Activated CD4-positive, CD25-positive, alpha-beta regulatory T cell treated with anti-CD3 and anti-CD28 coated beads, Interleukin-2, amount 50 U/mL, for 72 hours (primary cell): ENCODE data around the gene NAGLU.

Experiments
- DNase-seq: peaks from one replicate; pipeline ENCODE4 v3.0.0; 2021

NAGLU gene

DNA sequence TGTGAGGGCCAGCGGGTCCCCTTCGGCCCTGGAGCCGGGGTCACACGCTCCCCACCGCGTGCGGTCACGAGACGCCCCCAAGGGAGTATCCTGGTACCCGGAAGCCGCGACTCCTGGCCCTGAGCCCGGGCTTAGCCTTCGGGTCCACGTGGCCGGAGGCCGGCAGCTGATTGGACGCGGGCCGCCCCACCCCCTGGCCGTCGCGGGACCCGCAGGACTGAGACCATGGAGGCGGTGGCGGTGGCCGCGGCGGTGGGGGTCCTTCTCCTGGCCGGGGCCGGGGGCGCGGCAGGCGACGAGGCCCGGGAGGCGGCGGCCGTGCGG, at the start of gene NAGLU:
TSS of gene NAGLU (plus strand) at position 194 of the 324 bp plus-strand sequence. CDS start at position 226, 32 bp downstream.
- peak; percentile 92 for DNase-seq

DNA sequence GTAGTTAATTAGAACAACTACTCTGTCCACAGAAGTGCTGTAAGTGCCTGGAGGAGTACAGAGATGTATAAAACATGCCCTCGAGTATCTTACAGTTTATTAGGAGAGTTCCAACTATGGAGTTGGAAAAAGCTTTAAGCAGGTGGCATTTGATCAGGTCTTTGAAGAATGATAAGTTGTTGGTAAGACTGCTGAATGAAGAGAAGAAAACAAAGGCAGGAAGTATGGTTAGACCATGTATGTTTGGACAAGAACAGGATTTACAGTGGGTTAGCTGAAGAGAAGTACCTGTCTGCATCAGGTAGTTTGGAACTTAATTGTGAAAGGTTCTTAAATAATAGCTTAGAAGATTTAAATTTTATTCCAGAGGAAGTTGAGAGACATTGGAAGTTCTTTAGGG, 48.0 kb upstream of the NAGLU start:
- DNase-seq, result no peak

DNA sequence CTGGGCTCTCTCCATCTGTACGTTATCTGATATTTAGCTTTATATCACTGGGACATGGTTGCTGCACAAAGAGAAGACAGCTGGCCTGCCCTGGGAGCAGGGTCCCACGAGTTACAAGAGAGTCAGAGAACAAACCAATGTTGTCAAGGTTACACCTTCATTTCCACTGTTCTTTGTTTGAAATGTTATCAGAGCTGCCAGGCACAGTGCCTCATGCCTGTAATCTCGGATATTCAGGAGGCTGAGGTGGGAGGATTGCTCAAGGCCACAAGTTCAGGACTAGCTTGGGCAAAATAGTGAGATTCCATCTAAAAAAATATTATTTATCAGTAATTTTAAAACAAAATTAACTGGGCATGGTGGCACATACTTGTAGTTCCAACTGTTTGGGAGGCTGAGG, 42.7 kb upstream of the NAGLU start:
- no peak for DNase-seq

DNA sequence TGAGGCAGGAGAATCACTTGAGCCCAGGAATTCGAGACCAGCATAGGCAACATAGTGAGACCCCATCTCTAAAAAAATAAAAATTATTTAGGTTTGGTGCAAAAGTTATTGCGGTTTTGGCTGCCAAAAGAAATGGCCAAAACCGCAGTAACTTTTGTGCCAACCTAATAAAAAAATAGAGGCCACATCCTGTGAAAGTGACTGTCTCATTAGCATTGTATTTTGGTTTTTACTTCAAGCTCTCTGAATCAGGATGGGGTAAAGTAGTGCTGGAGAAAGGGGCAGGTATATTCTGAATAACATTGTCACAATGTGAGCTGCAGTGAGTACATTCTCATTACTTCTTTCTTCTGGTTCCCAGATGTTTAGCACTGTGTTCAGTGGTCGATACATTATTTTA, 41.4 kb upstream of the NAGLU start:
- DNase-seq, result no peak

DNA sequence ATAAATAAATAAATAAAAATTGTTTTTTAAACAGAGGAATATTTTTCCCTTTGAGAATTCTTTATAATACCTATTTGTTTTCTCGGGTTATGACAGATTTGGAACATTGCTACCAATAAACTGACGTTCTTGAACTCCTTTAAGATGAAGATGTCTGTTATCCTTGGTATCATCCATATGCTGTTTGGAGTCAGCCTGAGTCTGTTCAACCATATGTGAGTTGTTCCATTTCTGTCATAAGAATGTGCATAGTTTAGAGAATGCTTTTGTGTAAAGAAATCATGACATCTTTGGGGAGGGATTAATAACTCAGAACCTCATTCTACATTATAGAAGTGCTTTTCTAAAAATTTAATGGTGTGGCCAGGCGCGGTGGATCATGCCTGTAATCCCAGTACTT, 37.2 kb upstream of the NAGLU start:
- DNase-seq, result no peak

DNA sequence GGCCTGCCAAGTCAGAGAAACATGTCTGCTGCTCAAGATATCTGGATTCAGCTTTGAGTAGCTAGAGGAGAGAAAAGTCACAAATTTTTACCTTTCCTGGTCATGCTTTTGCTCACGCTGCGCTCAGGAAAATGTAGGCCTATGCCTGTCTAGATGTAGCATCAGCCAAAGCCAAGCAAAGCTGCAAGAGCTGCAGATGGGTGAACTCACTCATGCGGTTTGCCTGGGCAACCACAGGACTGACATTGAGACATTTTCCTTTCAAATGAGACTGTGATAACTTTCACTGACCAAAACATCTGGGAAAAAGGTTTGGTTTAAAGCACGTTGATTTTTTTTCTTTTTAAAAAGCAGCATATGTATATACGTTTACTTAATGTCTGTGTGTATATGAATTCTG, 34.0 kb upstream of the NAGLU start:
- DNase-seq, result no peak

DNA sequence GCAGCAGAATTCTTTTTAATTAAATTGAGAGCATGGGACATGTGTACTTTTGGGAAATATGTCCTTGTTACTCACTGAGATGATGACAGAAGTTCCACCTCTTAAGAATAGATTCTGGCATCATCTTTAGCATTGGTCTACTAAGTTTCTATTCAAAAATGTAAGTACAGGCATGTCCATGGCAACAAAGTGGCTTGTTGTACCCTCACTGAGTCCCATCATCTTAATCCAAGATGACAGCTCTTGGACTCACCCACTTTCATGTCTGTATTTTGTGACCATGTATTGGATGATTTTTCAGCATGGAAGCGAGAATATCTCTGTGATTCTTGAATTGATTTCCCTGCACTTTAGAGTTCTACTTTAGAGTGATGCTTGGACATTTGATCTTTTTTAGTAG, 33.1 kb upstream of the NAGLU start:
- no peak for DNase-seq

DNA sequence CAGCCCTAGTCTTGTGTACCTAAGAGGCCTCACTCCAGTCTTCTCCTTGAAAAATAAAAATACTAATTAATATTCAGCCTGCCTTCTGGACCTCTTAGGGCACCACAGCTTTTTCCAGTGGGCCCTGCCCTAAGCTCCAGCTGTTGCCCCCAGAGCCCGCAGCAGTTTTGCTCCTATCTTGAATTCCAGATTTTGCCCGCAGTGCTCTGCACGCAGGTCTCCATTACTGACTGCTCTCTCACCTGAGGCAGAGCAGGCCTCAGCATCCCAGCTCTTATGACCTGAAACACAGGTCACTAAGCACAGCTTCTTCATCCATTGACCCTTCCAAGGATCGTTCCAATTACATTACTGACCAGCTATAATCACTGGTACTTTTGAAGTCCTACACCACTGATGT, 28.4 kb upstream of the NAGLU start:
- no peak for DNase-seq

DNA sequence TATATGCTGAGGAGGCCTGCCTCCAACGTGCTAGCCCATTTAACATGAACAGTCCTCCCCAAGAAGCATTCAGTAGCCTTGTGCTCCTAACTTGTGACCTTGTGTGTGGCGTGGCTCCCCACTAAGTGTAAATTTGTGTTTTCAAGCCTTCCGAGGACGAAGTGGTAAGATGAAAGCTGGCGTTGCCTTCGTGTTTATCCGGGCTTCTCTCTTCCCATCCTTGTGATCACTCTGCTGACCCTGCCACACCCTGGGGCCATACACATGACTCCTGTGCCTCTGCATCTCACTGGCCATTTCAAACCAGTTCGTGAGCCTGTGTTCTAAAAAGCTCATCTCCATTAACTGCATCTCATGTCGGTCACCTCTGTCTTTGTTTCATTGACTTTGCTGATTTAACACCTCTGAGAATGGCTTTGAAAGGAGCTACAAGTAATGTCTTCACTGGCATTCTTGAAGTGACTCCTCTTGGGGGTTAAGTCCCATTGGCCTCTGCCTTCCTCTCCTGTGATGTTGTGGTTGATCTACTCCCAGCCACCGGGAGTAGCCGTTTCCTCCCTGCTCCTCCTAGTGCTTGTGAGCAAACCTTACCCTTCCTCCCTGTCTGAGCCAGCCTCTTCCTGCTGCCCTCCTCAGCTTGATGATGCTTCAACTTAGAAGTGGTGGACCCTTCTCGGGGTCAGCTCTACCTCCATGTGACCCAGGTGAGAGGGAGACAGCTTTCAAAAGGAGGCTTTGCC, 27.4 kb upstream of the NAGLU start:
- no peak for DNase-seq

DNA sequence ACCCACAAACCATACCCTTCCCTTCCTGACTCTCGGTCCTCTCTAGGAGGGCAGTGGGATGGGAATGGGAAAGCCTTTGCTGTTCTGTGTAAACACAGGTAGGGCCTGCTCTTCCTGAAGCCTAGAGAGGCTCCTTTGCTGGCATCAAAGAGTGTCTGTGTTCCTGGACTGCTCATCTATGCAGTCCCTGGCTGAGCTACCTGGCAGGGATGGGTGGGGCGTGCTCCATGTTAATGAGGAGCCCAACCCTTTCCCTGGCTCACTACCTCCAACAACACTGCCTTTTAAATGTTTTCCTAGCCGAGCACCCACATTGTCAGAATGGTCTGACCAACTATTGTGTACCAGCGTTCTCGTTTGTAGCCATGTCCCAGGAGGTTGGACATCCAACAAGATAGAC, 26.6 kb upstream of the NAGLU start:
- DNase-seq, result no peak

DNA sequence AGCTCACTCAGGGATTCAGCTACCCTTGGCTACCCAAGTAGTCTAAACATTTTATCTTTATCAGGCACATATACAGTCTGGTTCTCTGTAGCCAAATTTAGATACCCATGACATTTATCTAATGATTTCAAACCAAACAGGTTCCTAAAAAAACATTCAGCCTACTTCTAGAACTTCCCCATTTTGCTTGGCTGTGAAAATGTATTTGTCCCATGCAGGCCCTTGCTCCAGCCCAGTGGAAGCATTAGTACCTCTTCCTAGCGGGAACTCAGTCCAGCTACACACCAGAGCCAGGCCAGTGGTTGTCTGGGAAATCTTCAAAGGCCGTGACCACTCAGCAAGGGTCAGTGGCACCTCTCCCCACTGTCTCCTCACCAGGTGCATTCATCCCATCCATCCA, 26.2 kb upstream of the NAGLU start:
- no peak for DNase-seq

DNA sequence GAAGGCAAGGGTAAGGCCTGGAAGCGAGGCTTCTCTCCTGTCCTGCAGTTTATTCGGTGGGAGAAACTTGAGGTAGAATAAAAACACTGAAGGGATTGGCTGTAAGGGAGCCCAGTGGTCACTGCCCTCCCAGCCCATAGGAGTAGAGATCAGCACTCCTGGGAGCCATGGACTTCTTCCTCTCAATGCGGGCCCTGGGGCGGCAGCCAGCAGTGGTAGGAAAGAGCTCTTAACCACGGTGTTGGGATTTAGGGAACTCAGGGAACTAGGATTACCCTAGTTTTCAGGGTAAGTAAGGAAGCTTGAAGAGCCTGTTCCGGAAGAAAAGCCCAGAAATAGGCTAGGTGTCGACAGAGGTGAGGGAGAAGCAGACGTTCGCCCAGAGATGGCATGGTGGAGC, 23.8 kb upstream of the NAGLU start:
- DNase-seq, result no peak

DNA sequence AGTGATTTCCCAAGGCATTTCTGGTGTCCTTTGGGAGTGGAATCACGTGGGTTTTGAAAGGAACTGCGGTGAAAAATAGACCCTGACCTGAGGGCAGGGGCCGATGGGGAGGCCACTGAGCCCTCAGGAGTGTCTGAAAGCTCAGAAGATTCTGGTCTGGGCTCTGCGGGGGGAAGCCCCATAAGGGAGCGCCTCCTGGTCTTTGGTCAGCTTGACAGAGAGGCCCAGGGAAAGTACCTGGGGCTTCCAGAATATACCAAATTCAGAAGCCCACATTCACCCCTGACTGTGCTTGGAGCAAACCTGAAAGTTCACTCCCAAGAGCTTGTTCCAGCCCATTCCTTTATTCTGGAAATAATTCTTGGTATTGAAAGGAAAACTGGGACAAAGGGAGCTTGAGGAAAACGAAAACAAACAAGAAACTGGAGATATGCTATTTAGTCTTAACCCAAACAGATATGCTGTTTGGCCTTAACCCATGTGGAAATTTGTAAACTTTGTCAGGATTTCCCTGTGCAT, 23.2 kb upstream of the NAGLU start:
- DNase-seq, result no peak

DNA sequence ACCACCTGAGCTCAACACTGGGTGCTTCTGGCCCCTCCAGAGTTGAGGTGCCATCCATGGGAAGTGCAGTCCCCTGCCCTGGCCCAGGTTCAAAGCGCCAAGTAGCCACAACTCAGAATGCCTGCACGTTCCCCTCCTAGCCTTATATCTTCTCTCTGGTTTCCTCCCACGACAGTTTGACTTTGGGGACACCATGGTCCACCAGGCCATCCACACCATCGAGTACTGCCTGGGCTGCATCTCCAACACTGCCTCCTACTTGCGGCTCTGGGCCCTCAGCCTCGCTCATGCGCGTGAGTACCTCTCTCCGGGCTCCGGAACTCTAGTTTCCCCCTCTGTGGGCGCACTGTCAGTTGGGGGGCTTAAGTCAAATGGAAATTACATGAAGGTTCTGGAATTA, 22.4 kb upstream of the NAGLU start:
- DNase-seq, result no peak

DNA sequence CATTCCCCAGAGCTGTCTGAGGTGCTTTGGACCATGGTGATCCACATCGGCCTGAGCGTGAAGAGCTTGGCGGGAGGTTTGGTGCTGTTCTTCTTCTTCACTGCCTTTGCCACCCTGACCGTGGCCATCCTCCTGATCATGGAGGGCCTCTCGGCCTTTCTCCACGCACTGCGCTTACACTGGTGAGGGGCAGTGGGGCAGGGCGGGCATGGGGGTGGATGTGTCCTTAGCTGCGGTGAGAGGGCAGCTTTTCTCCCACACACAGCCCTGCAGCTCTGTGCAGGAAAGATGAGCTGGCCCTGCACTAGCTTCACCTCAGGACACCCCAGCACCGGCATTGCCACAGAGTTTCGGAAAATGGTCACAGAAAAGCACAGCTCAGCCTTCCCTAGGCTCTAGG, 21.8 kb upstream of the NAGLU start:
- DNase-seq, result no peak

DNA sequence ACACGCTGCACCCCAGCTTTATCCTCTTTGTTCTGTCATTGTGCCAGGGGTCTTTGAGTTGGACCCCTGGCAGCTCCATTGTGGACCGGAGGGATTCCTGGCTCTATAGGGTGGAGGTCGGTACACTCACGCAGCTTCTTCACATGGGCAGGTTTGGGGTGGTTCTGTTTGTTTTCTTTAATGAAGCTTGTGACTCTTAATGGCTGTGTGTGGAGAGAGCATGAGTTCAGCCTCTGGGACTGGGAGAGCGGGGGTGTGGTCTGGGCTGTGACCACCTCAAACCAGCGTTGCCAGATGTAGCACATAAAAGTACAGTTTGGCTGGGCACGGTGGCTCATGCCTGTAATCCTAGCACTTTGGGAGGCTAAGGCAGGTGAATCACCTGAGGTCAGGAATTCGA, 21.2 kb upstream of the NAGLU start:
- DNase-seq, result no peak

DNA sequence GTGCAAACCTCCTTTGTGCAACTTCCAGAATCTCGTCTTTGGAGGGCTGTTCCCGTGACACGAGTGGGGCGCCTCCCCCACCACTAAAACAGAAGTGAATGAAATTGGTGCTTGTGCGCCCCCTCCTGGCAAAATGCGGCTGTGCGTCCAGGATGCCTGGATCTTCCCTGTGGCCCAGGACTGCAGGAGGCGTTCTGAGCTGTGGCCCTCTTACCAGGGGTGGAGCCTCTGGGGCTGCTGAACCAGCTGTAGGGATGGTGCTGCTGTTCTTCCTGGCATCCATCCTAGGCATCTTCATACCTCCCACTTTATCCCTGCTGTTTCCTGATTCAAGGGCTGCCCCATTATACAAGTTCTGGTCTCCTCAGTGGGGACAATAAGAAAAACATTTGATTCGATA, 18.5 kb upstream of the NAGLU start:
- peak; percentile 83 for DNase-seq

DNA sequence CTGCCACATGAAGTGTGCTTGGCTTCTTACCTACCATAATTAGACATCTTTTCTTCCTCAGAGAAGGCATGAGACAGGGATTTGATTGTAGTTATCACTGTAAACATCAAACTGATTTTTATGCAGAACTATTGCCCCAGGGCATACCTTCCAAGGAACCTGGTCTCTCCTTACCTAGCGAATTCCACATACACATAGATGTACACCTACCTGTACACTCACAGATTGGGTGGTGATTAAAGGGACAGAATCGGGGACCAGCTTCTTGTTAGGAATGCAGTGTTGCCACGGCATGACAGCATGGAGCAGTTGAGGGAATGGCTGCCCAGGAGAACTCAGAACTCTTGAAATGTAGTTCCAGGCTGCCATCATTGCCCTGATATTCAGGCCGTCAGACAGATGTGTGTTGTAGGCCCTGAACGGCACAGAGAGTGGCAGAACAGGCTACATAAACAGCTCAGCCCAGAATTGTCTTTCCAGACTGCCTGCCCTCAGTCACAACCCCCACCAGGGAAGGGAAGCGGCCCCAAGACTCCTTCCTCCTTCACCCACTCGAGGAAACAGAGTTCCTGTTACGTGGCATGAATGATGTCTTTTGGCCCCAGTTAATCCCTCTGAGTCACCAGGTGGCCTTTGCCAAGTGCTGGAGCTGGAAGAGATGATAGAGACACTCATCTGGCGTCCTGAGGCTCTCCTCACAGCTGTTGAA, 17.8 kb upstream of the NAGLU start:
- no peak for DNase-seq

DNA sequence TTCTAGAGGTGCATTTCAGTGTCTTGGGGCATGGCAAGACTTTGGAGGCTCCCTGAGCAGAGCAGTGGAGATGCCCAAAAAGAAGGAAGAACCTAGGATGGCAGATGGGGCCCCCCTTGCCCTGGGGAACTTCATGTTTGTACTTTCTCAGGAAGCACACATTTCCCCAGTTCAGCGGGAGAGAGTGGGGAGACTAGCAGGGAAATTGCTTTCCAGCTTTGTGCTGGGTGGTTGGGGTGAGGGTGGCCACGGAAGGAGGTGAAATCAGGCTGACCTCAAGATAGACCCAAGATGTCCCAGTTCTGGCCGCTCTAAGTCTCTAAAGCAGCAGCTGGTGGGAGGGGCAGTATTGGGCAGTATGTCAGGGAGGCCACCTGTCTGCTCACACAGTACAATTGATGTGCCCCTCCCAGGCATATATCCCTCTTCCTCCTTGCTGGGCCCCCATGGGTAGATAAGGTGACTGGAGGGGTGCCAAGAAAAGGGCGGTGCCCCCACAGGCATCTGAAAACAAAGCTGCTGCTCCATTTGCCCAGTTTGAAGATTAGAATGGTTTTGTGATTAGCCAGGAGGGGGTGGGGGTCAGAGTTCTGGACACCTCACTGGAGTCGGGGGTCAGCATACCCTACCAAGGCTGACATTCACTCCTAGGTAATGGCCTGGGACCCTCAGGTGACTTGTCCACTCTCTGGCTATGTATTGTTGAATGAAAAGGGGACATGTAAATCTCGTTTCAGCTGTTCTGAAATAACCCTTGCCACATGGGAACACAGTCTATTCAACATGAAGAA, 17.1 kb upstream of the NAGLU start:
- DNase-seq, result no peak

DNA sequence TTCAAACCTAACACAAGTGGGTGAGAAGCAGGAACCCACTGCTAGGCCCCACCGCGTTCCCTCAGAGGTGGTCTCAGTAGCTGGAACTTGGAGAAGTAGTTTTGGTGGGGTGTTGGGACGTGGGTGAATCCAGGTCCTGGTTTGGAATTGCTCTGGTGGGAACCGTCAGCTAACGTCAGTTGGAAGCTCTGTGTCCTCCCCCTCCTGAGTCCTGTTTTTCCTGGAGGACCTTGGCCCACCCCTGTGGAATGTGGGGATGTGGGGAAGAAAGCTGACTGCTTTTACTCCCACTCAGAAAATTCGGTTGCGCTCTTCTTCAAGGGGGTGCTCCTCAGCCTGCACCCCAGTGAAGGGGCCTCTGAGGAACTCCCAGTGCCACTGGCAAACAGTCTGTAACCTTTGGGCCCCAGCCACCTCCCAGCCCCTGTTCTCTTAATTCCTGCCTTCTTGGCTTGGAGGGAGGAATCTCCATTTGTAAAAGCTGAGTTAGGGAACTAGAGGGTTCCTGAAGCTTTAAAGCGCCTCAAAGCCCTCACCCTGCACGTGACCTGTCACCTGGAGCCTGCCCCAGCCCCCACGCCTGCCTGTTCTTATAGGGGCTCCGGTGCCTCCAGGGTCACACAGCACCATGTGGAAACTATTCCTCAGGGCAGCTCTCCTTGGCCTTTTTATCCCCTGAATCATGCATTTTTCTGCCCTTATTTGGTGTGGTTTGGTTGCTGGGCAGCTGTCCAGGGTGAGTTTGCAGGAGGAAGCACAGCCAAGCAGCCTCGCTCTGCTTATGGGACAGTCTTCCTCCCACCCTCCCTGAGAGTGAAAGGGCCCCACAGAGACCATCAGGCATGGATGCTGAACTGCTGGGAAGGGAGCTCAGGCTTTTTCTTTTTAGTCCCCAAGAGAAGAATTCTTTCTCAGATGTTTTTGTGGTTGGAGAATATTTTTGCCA, 16.2 kb upstream of the NAGLU start:
- DNase-seq, result no peak

DNA sequence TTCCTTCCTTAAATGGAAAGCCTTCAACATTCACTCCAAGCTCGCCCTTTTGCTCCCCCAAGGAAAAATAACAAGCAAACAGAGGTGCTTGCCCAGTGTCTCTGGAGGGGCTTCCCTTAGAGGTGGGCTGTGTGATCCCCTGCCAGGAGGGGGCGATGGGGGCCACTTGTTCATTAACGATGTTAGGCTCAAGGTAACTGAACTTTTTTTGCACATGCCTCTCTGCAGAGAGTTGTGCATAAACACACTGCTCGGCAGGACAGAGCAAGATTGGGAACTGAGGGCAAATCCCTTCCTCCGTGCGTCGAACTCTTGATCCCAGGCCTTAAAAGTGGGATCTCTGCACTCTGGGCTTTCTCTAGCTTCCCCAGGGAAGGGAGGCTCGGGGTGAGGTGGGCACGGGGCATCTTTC, 15.5 kb upstream of the NAGLU start:
- no peak for DNase-seq

DNA sequence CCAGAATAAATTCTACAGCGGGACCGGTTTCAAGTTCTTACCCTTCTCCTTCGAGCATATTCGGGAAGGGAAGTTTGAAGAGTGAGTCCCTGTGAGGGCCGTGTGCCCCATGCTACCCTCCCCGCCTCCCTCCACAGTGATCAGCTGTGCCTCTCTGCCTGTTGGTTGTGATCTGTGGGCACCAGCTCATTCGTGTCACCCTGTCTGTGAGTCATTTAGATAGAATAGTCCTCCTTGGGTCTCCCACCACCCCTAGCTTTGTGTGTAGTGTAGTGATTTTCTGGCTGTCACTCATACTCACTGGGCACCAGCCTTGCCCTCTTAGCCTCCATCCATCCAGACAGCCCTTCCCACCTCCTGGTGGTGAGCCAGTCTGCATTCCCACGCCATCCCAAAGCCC, 15.0 kb upstream of the NAGLU start:
- no peak for DNase-seq
